MM.1S (cell line): ENCODE results near the gene ANKS4B.

Experiments
- EZH2 ChIP-seq: fragments of 300-600 bp; sonication (generic); optimal IDR thresholded peaks from 2 replicates; pipeline ENCODE3; 2017; ENCODE audit warnings: low read depth, mild to moderate bottlenecking, antibody characterized with exemption, low read length, mixed read lengths
- TF ChIP-seq, protein P1 (sequence below): fragments of 300-600 bp; sonication (generic); IDR thresholded peaks from 2 replicates; pipeline ENCODE4 v1.5.1; 2016; ENCODE audit warnings: antibody characterized with exemption, low read length, mixed read lengths

DNA sequence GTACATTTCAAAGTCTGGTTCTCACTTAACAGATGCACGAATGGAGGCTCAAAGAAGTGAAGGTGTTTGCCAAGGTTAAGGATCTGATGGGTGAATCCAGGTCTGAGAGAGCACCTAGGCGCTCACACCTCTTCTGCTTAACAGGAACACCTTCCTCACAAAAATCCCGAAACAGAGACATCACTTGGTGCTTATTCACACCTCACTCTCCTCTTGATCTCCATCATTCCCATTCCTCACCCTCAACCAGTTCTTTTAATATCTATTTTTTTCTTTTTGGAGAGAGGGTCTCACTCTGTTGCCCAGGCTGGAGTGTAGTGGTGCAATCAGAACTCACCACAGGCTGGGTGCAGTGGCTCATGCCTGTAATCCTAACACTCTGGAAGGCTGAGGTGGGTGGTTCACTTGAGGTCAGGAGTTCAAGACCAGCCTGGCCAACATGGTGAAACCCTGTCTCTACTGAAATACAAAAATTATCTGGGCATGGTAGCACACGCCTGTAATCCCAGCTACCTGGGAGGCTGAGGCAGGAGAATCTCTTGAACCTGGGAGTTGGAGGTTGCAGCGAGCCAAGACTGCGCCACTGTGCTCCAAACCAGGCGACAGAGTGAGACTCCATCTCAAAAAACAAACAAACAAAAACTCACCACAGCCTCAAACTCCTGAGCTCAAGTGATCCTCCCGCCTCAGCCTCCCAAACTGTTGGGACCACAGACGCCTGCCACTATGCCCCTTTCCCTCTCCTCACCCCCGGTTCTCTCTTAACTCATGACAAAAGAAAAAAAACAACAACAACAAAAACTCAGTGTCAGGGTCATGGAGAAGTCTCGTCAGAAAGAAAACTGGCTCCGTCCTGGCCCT, 29.5 kb downstream of the ANKS4B start:
- TF ChIP-seq, protein P1, sequence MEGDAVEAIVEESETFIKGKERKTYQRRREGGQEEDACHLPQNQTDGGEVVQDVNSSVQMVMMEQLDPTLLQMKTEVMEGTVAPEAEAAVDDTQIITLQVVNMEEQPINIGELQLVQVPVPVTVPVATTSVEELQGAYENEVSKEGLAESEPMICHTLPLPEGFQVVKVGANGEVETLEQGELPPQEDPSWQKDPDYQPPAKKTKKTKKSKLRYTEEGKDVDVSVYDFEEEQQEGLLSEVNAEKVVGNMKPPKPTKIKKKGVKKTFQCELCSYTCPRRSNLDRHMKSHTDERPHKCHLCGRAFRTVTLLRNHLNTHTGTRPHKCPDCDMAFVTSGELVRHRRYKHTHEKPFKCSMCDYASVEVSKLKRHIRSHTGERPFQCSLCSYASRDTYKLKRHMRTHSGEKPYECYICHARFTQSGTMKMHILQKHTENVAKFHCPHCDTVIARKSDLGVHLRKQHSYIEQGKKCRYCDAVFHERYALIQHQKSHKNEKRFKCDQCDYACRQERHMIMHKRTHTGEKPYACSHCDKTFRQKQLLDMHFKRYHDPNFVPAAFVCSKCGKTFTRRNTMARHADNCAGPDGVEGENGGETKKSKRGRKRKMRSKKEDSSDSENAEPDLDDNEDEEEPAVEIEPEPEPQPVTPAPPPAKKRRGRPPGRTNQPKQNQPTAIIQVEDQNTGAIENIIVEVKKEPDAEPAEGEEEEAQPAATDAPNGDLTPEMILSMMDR, result no peak
- TF ChIP-seq EZH2, result no peak
